HepG2 (cell line): ENCODE results near the gene OTUD7B. TPM values are rescaled to one million over a fixed set of nuclear protein-coding genes. Genes with fewer than 3 reads are reported as not detected.
A peak's percentile ranks its signal among the peaks of the same experiment; 100 is the strongest.

Experiments used
- AFF4 ChIP-seq: sonication (generic); formaldehyde crosslinking; IDR thresholded peaks from 2 replicates; pipeline ENCODE4 v1.4.0; 2020; ENCODE audit warnings: missing genetic modification reagents
- ATRX ChIP-seq: sonication (generic); formaldehyde crosslinking; IDR thresholded peaks from 2 replicates; pipeline ENCODE4 v1.4.0; 2020; ENCODE audit warnings: missing genetic modification reagents, borderline replicate concordance
- CC2D1A ChIP-seq: sonication (generic); formaldehyde crosslinking; IDR thresholded peaks from 2 replicates; pipeline ENCODE4 v1.8.1; 2023; ENCODE audit warnings: mild to moderate bottlenecking, missing genetic modification reagents
- FIP1L1 ChIP-seq: fragments of 200-400 bp; formaldehyde crosslinking; IDR thresholded peaks from 2 replicates; pipeline ENCODE4 v1.6.1; 2018; ENCODE audit warnings: low read depth, mild to moderate bottlenecking, low read length, moderate library complexity, borderline replicate concordance; ENCODE audit not compliant: insufficient read depth
- HNRNPL ChIP-seq: fragments of 200-400 bp; formaldehyde crosslinking; IDR thresholded peaks from 2 replicates; pipeline ENCODE4 v1.6.1; 2017; ENCODE audit warnings: mild to moderate bottlenecking, low read depth, low read length
- KDM5B ChIP-seq: sonication (generic); formaldehyde crosslinking; IDR thresholded peaks from 2 replicates; pipeline ENCODE4 v1.4.0; 2020; ENCODE audit warnings: missing genetic modification reagents, mild to moderate bottlenecking, borderline replicate concordance
- TAF1 ChIP-seq: sonication (generic); formaldehyde crosslinking; IDR thresholded peaks from 2 replicates; pipeline ENCODE4 v1.4.0; 2020; ENCODE audit warnings: missing genetic modification reagents
- TMF1 ChIP-seq: sonication (generic); formaldehyde crosslinking; IDR thresholded peaks from 2 replicates; pipeline ENCODE4 v1.8.1; 2022; ENCODE audit warnings: low read depth, missing genetic modification reagents
- ZBTB7B ChIP-seq: sonication (generic); formaldehyde crosslinking; IDR thresholded peaks from 2 replicates; pipeline ENCODE4 v1.4.0; 2020; ENCODE audit warnings: missing genetic modification reagents
- ZNF205 ChIP-seq: IDR thresholded peaks from 2 replicates; pipeline ENCODE4 v1.6.1; 2018; ENCODE audit warnings: missing biosample characterization, missing genetic modification reagents
- ZNF326 ChIP-seq: sonication (generic); formaldehyde crosslinking; IDR thresholded peaks from 2 replicates; pipeline ENCODE4 v1.4.0; 2020; ENCODE audit warnings: missing genetic modification reagents, borderline replicate concordance
- ZNF335 ChIP-seq: sonication (generic); formaldehyde crosslinking; IDR thresholded peaks from 2 replicates; pipeline ENCODE4 v1.4.0; 2020; ENCODE audit warnings: missing genetic modification reagents
- ZNF354B ChIP-seq: sonication (generic); formaldehyde crosslinking; IDR thresholded peaks from 2 replicates; pipeline ENCODE4 v1.8.0; 2022; ENCODE audit warnings: mild to moderate bottlenecking, missing genetic modification reagents
- ZNF44 ChIP-seq: sonication (generic); formaldehyde crosslinking; IDR thresholded peaks from 2 replicates; pipeline ENCODE4 v1.5.1; 2020; ENCODE audit warnings: mild to moderate bottlenecking, missing genetic modification reagents
- ZNF556 ChIP-seq: sonication (generic); formaldehyde crosslinking; IDR thresholded peaks from 2 replicates; pipeline ENCODE4 v1.4.0; 2020; ENCODE audit warnings: mild to moderate bottlenecking, missing genetic modification reagents, borderline replicate concordance
- ZNF652 ChIP-seq: IDR thresholded peaks from 2 replicates; pipeline ENCODE4 v1.6.1; 2016; ENCODE audit warnings: low read depth, borderline replicate concordance
- ZNF850 ChIP-seq: sonication (generic); formaldehyde crosslinking; conservative IDR thresholded peaks from 2 replicates; pipeline ENCODE4 v1.9.0; 2021; ENCODE audit warnings: mild to moderate bottlenecking, missing genetic modification reagents
- ZZZ3 ChIP-seq: sonication (generic); formaldehyde crosslinking; IDR thresholded peaks from 2 replicates; pipeline ENCODE4 v1.4.0; 2020; ENCODE audit warnings: missing genetic modification reagents, mild to moderate bottlenecking, borderline replicate concordance
- polyA plus RNA-seq, 8 experiments: library from polyadenylated mRNA; depleted of rRNA in 3 of 8; stranded (reverse) in 7 of 8; unstranded in 1 of 8; fragments of >200 nt; fragmentation: Illumina TruSeq in 4 of 8; extraction: Trizol in 4 of 8; gene quantifications; 2 replicates each; pipeline versions ENCODE4 v1.2.1 to v1.2.3, GENCODE V29; 2011 to 2016; ENCODE audit warnings: low read depth in 4 of 8, missing spikeins in 1 of 8, mixed read lengths in 1 of 8; ENCODE audit not compliant: insufficient read depth in 1 of 8
- total RNA-seq, 5 experiments: library from RNA; depleted of rRNA; stranded (reverse); fragments of >200 nt; fragmentation: Illumina TruSeq; extraction: Trizol; gene quantifications; 2 replicates each; pipeline ENCODE4 v1.2.3, GENCODE V29; 2016; ENCODE audit warnings: low read depth in 1 of 5
- TF ChIP-seq, protein P1 (sequence below): sonication (generic); formaldehyde crosslinking; IDR thresholded peaks from 2 replicates; pipeline ENCODE4 v1.8.0; 2023; ENCODE audit warnings: mild to moderate bottlenecking, missing genetic modification reagents
- TF ChIP-seq, protein P2 (sequence below): sonication (generic); formaldehyde crosslinking; IDR thresholded peaks from 2 replicates; pipeline ENCODE4 v1.8.0; 2022; ENCODE audit warnings: missing genetic modification reagents, mild to moderate bottlenecking, inconsistent platforms, borderline replicate concordance
- TF ChIP-seq, protein P3 (sequence below): IDR thresholded peaks from 2 replicates; pipeline ENCODE4 v1.6.1; 2016; ENCODE audit warnings: low read depth, control low read depth

The OTUD7B gene
- total and polyA plus RNA-seq, 2 of the 13 experiments (the other 11 are each of a cell fraction or from before 2014, with no cell fraction given): 5.1 to 11.2 TPM

GRCh38 chr1:149899460-149900284 is 110.9 kb downstream of the OTUD7B start, which contains the start of gene BOLA1 (continued):
- TF ChIP-seq, protein P1, sequence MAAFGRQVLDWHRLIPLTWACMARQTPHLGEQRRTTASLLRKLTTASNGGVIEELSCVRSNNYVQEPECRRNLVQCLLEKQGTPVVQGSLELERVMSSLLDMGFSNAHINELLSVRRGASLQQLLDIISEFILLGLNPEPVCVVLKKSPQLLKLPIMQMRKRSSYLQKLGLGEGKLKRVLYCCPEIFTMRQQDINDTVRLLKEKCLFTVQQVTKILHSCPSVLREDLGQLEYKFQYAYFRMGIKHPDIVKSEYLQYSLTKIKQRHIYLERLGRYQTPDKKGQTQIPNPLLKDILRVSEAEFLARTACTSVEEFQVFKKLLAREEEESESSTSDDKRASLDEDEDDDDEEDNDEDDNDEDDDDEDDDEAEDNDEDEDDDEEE (CRISPR knock-in tag): no peak
- TF ChIP-seq ZNF652 (no peak), ZNF326 (CRISPR knock-in tag) (no peak), ZNF205 (CRISPR knock-in tag) (no peak), ZZZ3 (no peak), TMF1 (CRISPR knock-in tag) (no peak), HNRNPL (no peak), ATRX (CRISPR knock-in tag) (no peak), ZNF44 (CRISPR knock-in tag) (no peak), ZNF335 (CRISPR knock-in tag) (peak; percentile 79; the same call in 1 of the 2 replicates), ZNF354B (CRISPR knock-in tag) (no peak), ZNF850 (CRISPR knock-in tag) (no peak), FIP1L1 (no peak), CC2D1A (CRISPR knock-in tag) (no peak), KDM5B (CRISPR knock-in tag) (peak; percentile 19; the same call in 1 of the 2 replicates), ZNF556 (CRISPR knock-in tag) (no peak), TAF1 (CRISPR knock-in tag) (peak; percentile 54; the same call in 1 of the 2 replicates), AFF4 (no peak), ZBTB7B (no peak; the same call in 1 of the 2 replicates)
- TF ChIP-seq, protein P2, sequence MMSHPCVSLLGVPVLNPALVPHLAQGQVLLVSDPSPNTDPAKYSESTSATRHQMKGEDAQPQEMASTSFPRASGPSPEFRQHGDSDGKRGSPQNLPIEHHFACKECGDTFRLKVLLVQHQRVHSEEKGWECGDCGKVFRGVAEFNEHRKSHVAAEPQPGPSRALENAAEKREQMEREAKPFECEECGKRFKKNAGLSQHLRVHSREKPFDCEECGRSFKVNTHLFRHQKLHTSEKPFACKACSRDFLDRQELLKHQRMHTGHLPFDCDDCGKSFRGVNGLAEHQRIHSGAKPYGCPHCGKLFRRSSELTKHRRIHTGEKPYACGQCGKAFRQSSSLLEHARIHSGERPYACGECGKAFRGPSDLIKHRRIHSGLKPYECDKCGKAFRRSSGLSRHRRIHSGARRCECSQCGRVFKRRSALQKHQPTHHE (CRISPR knock-in tag): no peak
- TF ChIP-seq, protein P3, sequence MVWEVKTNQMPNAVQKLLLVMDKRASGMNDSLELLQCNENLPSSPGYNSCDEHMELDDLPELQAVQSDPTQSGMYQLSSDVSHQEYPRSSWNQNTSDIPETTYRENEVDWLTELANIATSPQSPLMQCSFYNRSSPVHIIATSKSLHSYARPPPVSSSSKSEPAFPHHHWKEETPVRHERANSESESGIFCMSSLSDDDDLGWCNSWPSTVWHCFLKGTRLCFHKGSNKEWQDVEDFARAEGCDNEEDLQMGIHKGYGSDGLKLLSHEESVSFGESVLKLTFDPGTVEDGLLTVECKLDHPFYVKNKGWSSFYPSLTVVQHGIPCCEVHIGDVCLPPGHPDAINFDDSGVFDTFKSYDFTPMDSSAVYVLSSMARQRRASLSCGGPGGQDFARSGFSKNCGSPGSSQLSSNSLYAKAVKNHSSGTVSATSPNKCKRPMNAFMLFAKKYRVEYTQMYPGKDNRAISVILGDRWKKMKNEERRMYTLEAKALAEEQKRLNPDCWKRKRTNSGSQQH (CRISPR knock-in tag): 0 out of 2 replicates have a peak, but pooled peaks have one; percentile 45
